SU-DHL-6 (cell line): ENCODE data around the gene ATP10A.

Experiments used
- H2AFZ ChIP-seq: fragments of 200-600 bp; sonication (generic); 2 replicates; pipeline ENCODE4 v1.6.1; 2014; ENCODE audit warnings: low read depth, mild to moderate bottlenecking, moderate library complexity, mixed read lengths, antibody characterized with exemption, low read length; ENCODE audit not compliant: severe bottlenecking
- H3F3A ChIP-seq: fragments of 200-600 bp; shearing (Covaris generic); 2 replicates; pipeline ENCODE4 v1.6.0; 2016; ENCODE audit warnings: antibody characterized with exemption, mild to moderate bottlenecking; ENCODE audit not compliant: insufficient read depth
- H3K27ac ChIP-seq: fragments of 200-600 bp; sonication (generic); 2 replicates; pipeline ENCODE4 v1.5.1; 2016; ENCODE audit warnings: low read depth, mild to moderate bottlenecking, low read length, moderate library complexity, mixed read lengths
- H3K27me3 ChIP-seq: fragments of 200-600 bp; sonication (generic), shearing (Covaris generic); 2 replicates; pipeline ENCODE4 v1.6.0; 2014; ENCODE audit warnings: mild to moderate bottlenecking, low read length
- H3K36me3 ChIP-seq: fragments of 200-600 bp; sonication (generic); 2 replicates; pipeline ENCODE4 v1.6.1; 2014; ENCODE audit warnings: mild to moderate bottlenecking, low read length, mixed read lengths
- H3K4me2 ChIP-seq: fragments of 300-600, 200-600 bp; shearing (Covaris generic), sonication (generic); 2 replicates; pipeline ENCODE4 v1.6.0; 2014; ENCODE audit warnings: low read length, low read depth, mild to moderate bottlenecking; ENCODE audit not compliant: poor library complexity, severe bottlenecking
- H3K4me3 ChIP-seq: fragments of 200-600 bp; sonication (generic); 2 replicates; pipeline ENCODE4 v1.5.1; 2014; ENCODE audit warnings: antibody characterized with exemption, low read length, mild to moderate bottlenecking, mixed read lengths; ENCODE audit not compliant: insufficient read depth, poor library complexity, severe bottlenecking
- H3K79me2 ChIP-seq: fragments of 200-600 bp; sonication (generic); 2 replicates; pipeline ENCODE4 v1.6.1; 2014; ENCODE audit warnings: mild to moderate bottlenecking, low read length, moderate library complexity; ENCODE audit not compliant: insufficient read depth
- H3K9ac ChIP-seq: fragments of 200-600 bp; sonication (generic); 2 replicates; pipeline ENCODE4 v1.7.0; 2014; ENCODE audit warnings: mild to moderate bottlenecking, low read length
- H3K9me2 ChIP-seq: fragments of 200-600 bp; sonication (generic); replicated peaks from 2 replicates; pipeline ENCODE4 v1.6.1; 2014; ENCODE audit warnings: low read length; ENCODE audit not compliant: insufficient read depth
- H3K9me3 ChIP-seq: fragments of 200-600 bp; sonication (generic); 2 replicates; pipeline ENCODE4 v1.6.1; 2014; ENCODE audit warnings: low read length, mixed read lengths; ENCODE audit not compliant: insufficient read depth
- H4K20me1 ChIP-seq: fragments of 200-600 bp; sonication (generic); 2 replicates; pipeline ENCODE4 v1.6.1; 2014; ENCODE audit warnings: low read depth, mild to moderate bottlenecking, antibody characterized with exemption, low read length, moderate library complexity, mixed read lengths
- CTCF ChIP-seq: fragments of 200-600 bp; sonication (generic); IDR thresholded peaks from one replicate; pipeline ENCODE4 v1.5.1; 2017; ENCODE audit warnings: antibody characterized with exemption, mild to moderate bottlenecking, low read length, moderate library complexity; ENCODE audit not compliant: insufficient read depth, poor library complexity, severe bottlenecking
- EZH2phosphoT487 ChIP-seq: fragments of 200-600 bp; sonication (generic), shearing (Covaris generic); conservative IDR thresholded peaks from 2 replicates; pipeline ENCODE4 v1.6.1; 2018; ENCODE audit warnings: mild to moderate bottlenecking, antibody characterized with exemption, low read length, moderate library complexity, mixed read lengths

The ATP10A gene

GRCh38 chr15:25694239-25694584 is 168.9 kb downstream of the ATP10A start:
- Histone ChIP-seq H3K36me3 (no peaks in the 10 kb centered on the region), H3F3A (no peaks in the 10 kb centered on the region), H3K27ac (no peak overlapping the region), H3K9ac (no peak overlapping the region), H2AFZ (no peak overlapping the region), H3K9me3 (no peaks in the 10 kb centered on the region), H3K9me2 (no peaks in the 10 kb centered on the region), H4K20me1 (no peaks in the 10 kb centered on the region), H3K27me3 (no peaks in the 10 kb centered on the region), H3K4me2 (no peak overlapping the region), H3K4me3 (no peak overlapping the region), H3K79me2 (no peaks in the 10 kb centered on the region)
- TF ChIP-seq CTCF (no peak), EZH2phosphoT487 (no peak)

GRCh38 chr15:25693321-25694238 is 169.5 kb downstream of the ATP10A start:
- H3K27me3 ChIP-seq, result no peaks in the 10 kb centered on the region
- H3K4me2 ChIP-seq, result no peak overlapping the region
- H3K27ac ChIP-seq, result no peak overlapping the region
- no peaks in the 10 kb centered on the region for H3F3A ChIP-seq
- H3K9me2 ChIP-seq, result no peaks in the 10 kb centered on the region
- TF ChIP-seq CTCF, result peak; percentile 62
- no peak for TF ChIP-seq EZH2phosphoT487
- no peaks in the 10 kb centered on the region for H3K36me3 ChIP-seq
- H2AFZ ChIP-seq, result no peak overlapping the region
- H4K20me1 ChIP-seq, result no peaks in the 10 kb centered on the region
- no peak overlapping the region for H3K9ac ChIP-seq
- no peaks in the 10 kb centered on the region for H3K9me3 ChIP-seq
- no peaks in the 10 kb centered on the region for H3K79me2 ChIP-seq
- H3K4me3 ChIP-seq, result no peak overlapping the region

DNA sequence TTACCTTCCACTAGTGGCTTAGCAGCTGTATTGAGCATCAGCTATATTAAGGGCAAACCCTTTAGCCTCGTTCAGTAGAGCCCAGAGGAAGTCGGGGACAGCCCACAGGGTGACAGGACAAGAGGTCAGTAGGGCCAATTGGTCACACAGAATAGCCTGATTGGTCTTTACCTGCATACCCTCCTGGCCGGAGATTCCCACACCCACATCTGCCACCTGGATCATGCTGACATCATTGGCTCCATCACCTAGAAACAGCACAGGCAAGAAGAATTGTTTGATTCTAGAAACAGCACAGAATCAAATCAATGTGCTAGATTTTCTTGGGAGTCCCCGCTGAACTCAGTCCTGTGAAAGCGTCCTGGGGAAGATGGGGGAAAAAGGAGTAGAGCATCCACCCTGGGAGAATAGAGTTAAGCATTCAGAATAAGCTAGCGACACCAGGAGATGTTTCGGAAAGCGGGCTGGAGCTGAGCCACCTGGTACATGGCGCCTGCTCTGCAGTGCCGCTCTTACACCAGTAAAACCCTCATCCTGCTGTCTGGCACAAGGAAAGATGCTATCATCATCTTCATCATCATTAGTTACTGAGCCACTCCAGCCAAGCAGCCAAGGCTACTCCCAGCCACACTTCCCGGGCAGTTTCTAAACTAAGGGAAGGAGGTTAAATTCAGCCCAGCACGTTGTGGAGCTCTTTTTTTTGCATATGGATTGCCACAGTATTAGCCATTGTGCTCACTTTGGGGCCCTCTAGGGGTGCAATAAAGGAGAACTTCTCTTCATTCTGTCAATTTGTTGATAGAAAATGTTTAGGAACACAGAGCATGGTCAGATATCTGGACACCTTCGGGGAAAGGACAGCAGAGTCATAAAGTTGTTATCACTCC is 171.3 kb downstream of the ATP10A start:
- no peaks in the 10 kb centered on the region for H3K36me3 ChIP-seq
- H3F3A ChIP-seq, result no peaks in the 10 kb centered on the region
- H2AFZ ChIP-seq, result no peak overlapping the region
- H3K4me2 ChIP-seq, result no peak overlapping the region
- H3K9ac ChIP-seq, result no peak overlapping the region
- no peaks in the 10 kb centered on the region for H4K20me1 ChIP-seq
- no peaks in the 10 kb centered on the region for H3K79me2 ChIP-seq
- H3K27me3 ChIP-seq, result no peaks in the 10 kb centered on the region
- no peaks in the 10 kb centered on the region for H3K9me3 ChIP-seq
- no peak overlapping the region for H3K27ac ChIP-seq
- no peak for TF ChIP-seq EZH2phosphoT487
- TF ChIP-seq CTCF, result no peak
- no peak overlapping the region for H3K4me3 ChIP-seq
- no peaks in the 10 kb centered on the region for H3K9me2 ChIP-seq
